T-helper 17 cell (primary cell): ENCODE measurements around the gene CACNA1H. TPM values are rescaled to one million over a fixed set of nuclear protein-coding genes. Genes with fewer than 3 reads are reported as not detected.

Experiments used
- ATAC-seq: fragments of 150-1000 bp; cut with Tn5 transposase; 2 replicates; pipeline ENCODE4 v1.10.0; 2021; ENCODE audit warnings: mild to moderate bottlenecking, moderate library complexity
- DNase-seq, 3 donors: peaks; one replicate each; pipeline versions ENCODE4 v3.0.0 to v3.0.0-alpha.2; 2020 to 2021
- H3K9me3 ChIP-seq: one replicate; pipeline ENCODE4 v1.7.0; 2013; ENCODE audit warnings: low read length, mild to moderate bottlenecking; ENCODE audit not compliant: control insufficient read depth, poor library complexity, severe bottlenecking
- H3K27ac Mint-ChIP-seq: one replicate; pipeline ENCODE4 v1.8.0; 2022; ENCODE audit warnings: mild to moderate bottlenecking, moderate library complexity, mixed read lengths
- H3K27me3 Mint-ChIP-seq: one replicate; pipeline ENCODE4 v1.8.0; 2022; ENCODE audit warnings: mixed read lengths
- H3K36me3 Mint-ChIP-seq: one replicate; pipeline ENCODE4 v1.8.0; 2022; ENCODE audit warnings: low read depth, mixed read lengths
- H3K4me1 Mint-ChIP-seq: one replicate; pipeline ENCODE4 v1.8.0; 2022; ENCODE audit warnings: mild to moderate bottlenecking, mixed read lengths
- H3K4me3 Mint-ChIP-seq: one replicate; pipeline ENCODE4 v1.8.0; 2022; ENCODE audit warnings: mild to moderate bottlenecking, moderate library complexity, mixed read lengths
- total RNA-seq, 4 donors: library from RNA in 2 of 4; stranded (reverse) in 2 of 4; gene quantifications; one replicate each; pipeline ENCODE4 v1.2.3 and lab custom pipeline; 2022 to 2026

Gene CACNA1H
- total RNA-seq (1 to 10 TPM; 8.6 to 9.5 TPM), total RNA-seq (lab: John Stamatoyannopoulos, UW) (10.7 to 20.0 reads per million in 2 donors)

DNA sequence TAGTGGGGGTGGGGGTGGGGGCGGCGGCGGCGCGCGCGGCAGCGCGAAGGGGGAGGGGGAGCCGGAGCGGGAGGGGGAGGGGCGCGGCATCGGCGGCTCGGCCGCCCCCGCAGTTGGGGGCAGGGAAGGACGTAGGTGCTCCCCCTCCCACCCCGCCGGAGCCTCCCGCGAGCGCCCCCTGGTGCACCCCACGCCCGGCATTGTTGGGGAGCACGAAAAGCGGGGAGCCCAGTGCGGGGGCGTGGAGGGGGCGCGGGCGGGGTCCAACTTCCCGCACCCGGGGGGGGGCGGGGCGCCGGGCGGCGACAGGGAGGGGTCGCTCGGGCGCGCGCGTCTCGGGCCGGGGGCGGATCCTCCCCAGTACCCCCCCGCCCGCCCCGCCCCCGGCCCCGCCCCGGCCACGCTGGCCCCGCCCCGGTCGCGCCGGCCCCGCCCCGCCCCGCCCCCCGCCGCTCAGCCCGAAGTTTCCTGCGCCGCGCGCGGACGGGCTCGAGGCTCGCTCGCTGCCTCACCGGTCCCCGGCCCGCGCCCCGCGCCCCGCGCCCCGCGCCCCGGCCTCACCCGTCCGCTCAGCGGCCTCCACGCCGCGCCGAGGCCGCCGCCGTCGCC lies at the start of gene CACNA1H:
Gene CACNA1H (plus strand): TSS at position 456 of the 609 bp plus-strand sequence. CDS start 632 bp downstream, outside the sequence.
- H3K4me3 Mint-ChIP-seq, result peak within 1 kb of the TSS; percentile 74
- peaks cover 8% of the 10 kb centered on the region for H3K27me3 Mint-ChIP-seq
- no peaks in the 10 kb centered on the region for H3K9me3 ChIP-seq
- H3K4me1 Mint-ChIP-seq, result no peaks in the 10 kb centered on the region
- H3K27ac Mint-ChIP-seq, result no peak within 1 kb of the TSS
- peak; percentile 76 for ATAC-seq
- peak; percentile 47 to 59 (median 59) for DNase-seq
- no peaks in the 10 kb centered on the region for H3K36me3 Mint-ChIP-seq

GRCh38 chr16:1103636-1103980 lies 49.3 kb upstream of the CACNA1H start:
- Mint-ChIP-seq H3K36me3 (no peaks in the 10 kb centered on the region), H3K4me1 (no peaks in the 10 kb centered on the region), H3K27me3 (no peaks in the 10 kb centered on the region), H3K27ac (no peak overlapping the region), H3K4me3 (no peak overlapping the region)
- no peak for ATAC-seq
- H3K9me3 ChIP-seq, result no peaks in the 10 kb centered on the region
- DNase-seq, result no peak

- Mint-ChIP-seq H3K27me3 (no peaks in the 10 kb centered on the region), H3K36me3 (no peaks in the 10 kb centered on the region), H3K4me1 (no peaks in the 10 kb centered on the region), H3K4me3 (no peak overlapping the region), H3K27ac (no peak overlapping the region)
- DNase-seq (no peak), ATAC-seq (peak; percentile 53)
- H3K9me3 ChIP-seq, result no peaks in the 10 kb centered on the region
Observed at GRCh38 chr16:1105888-1106620, 46.9 kb upstream of the CACNA1H start.

GRCh38 chr16:1106659-1107058 lies 46.2 kb upstream of the CACNA1H start:
- Mint-ChIP-seq H3K27me3 (no peaks in the 10 kb centered on the region), H3K4me3 (no peak overlapping the region), H3K4me1 (no peaks in the 10 kb centered on the region), H3K27ac (no peak overlapping the region), H3K36me3 (no peaks in the 10 kb centered on the region)
- DNase-seq, result no peak
- ATAC-seq, result no peak
- no peaks in the 10 kb centered on the region for H3K9me3 ChIP-seq

DNA sequence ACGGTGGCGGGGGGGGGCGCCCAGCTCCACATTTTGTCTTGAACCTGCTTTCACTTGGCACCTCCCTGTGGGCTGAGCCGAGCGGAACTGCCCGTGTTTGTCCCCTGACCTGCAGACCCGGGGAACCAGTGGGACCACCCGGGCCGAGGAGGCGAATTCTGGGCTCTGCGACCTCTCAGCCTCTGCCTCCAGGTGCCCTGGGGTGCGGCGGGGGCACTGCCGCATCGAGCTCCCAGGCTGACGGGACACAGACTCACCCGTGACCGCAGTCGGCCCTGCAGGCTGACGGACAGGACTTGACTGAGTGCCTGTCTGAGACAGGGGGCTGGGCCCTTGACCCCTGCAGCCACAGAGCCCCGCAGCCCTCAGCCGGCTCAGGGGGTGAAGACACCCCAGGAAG lies 45.8 kb upstream of the CACNA1H start:
- Mint-ChIP-seq H3K36me3 (no peaks in the 10 kb centered on the region), H3K4me1 (no peaks in the 10 kb centered on the region), H3K27me3 (no peaks in the 10 kb centered on the region), H3K4me3 (no peak overlapping the region), H3K27ac (no peak overlapping the region)
- DNase-seq (no peak), ATAC-seq (no peak)
- H3K9me3 ChIP-seq, result no peaks in the 10 kb centered on the region

GRCh38 chr16:1107731-1108130 lies 45.2 kb upstream of the CACNA1H start:
- H3K4me1 Mint-ChIP-seq, result no peaks in the 10 kb centered on the region
- H3K27me3 Mint-ChIP-seq, result no peaks in the 10 kb centered on the region
- DNase-seq, result no peak
- H3K36me3 Mint-ChIP-seq, result no peaks in the 10 kb centered on the region
- no peaks in the 10 kb centered on the region for H3K9me3 ChIP-seq
- H3K27ac Mint-ChIP-seq, result no peak overlapping the region
- ATAC-seq, result no peak
- H3K4me3 Mint-ChIP-seq, result no peak overlapping the region

- H3K9me3 ChIP-seq, result no peaks in the 10 kb centered on the region
- H3K4me1 Mint-ChIP-seq, result no peaks in the 10 kb centered on the region
- DNase-seq, result no peak
- no peak overlapping the region for H3K4me3 Mint-ChIP-seq
- no peak overlapping the region for H3K27ac Mint-ChIP-seq
- peaks cover 5% of the 10 kb centered on the region for H3K27me3 Mint-ChIP-seq
- no peaks in the 10 kb centered on the region for H3K36me3 Mint-ChIP-seq
- ATAC-seq, result no peak
Observed at GRCh38 chr16:1108299-1109252, 44.3 kb upstream of the CACNA1H start.

DNA sequence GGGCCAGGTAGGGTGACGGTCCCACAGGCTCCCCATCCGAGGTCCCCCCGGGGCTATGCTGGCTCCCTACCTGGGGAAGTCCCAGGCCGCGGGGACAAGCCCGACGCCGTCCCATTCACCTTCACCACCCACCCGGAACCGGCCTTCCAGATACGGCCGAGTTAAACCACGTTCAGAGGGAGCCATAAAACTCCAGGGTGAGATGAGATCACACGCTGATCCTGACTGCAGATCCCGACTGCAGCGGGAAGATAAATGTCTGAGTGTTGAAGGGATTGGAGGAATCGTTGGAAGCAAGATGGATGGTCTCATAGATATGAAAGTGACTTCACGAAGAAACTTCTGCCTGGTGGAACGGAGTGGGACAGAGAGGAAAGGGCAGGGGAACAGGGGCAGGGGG lies 43.3 kb upstream of the CACNA1H start:
- H3K27me3 Mint-ChIP-seq, result peaks cover 5% of the 10 kb centered on the region
- H3K9me3 ChIP-seq, result no peaks in the 10 kb centered on the region

DNA sequence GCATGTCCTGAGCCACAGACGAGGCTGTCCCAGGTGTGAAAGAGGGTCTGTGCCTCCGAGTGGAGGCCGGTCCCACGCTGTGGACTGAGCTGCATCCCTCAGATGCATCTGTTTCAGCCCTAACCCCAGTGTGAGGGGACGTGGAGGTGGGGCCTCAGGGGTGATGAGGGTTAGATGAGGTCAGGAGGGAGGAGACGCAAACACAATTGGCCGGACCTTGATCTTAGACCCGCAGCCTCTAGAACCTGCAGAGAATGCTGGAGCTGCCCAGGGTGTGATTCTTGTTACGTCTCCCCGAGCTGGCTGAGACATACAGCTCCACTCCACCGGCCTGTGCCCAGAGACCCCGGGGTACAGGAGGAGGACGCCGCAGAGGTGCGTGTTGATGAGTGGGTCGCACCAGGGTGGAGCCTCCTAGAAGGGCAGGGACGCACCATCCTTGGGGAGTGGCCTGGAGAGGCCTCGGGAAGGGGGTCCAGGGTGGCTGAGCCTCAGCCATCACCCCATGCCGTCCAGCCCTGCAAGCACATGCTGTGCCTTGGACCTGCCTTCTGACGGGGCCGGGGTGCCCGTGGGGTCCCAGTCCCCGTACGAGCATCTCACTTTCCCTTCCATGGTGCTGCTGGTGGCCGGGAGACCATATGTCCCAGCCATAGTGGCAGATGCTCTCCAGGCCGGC lies 40.3 kb upstream of the CACNA1H start:
- H3K36me3 Mint-ChIP-seq, result no peaks in the 10 kb centered on the region
- no peak overlapping the region for H3K4me3 Mint-ChIP-seq
- H3K27me3 Mint-ChIP-seq, result peaks cover 5% of the 10 kb centered on the region
- no peaks in the 10 kb centered on the region for H3K9me3 ChIP-seq
- DNase-seq (no peak), ATAC-seq (no peak)
- H3K4me1 Mint-ChIP-seq, result no peaks in the 10 kb centered on the region
- H3K27ac Mint-ChIP-seq, result no peak overlapping the region

More for the DNA sequence above, 43.3 kb upstream of the CACNA1H start:
- ATAC-seq (no peak), DNase-seq (no peak)
- H3K4me3 Mint-ChIP-seq, result no peak overlapping the region
- H3K4me1 Mint-ChIP-seq, result no peaks in the 10 kb centered on the region
- H3K27ac Mint-ChIP-seq, result no peak overlapping the region
- no peaks in the 10 kb centered on the region for H3K36me3 Mint-ChIP-seq

- peaks cover 5% of the 10 kb centered on the region for H3K27me3 Mint-ChIP-seq
- no peak for DNase-seq
- H3K4me3 Mint-ChIP-seq, result no peak overlapping the region
- H3K36me3 Mint-ChIP-seq, result no peaks in the 10 kb centered on the region
- no peak overlapping the region for H3K27ac Mint-ChIP-seq
- H3K4me1 Mint-ChIP-seq, result no peaks in the 10 kb centered on the region
- H3K9me3 ChIP-seq, result no peaks in the 10 kb centered on the region
- no peak for ATAC-seq
Observed at GRCh38 chr16:1113489-1113888, 39.4 kb upstream of the CACNA1H start.

- Mint-ChIP-seq H3K4me3 (no peak overlapping the region), H3K4me1 (no peaks in the 10 kb centered on the region), H3K27ac (no peak overlapping the region), H3K27me3 (peaks cover 5% of the 10 kb centered on the region), H3K36me3 (no peaks in the 10 kb centered on the region)
- ATAC-seq (no peak), DNase-seq (no peak)
- H3K9me3 ChIP-seq, result no peaks in the 10 kb centered on the region
Observed at GRCh38 chr16:1113889-1114526, 38.9 kb upstream of the CACNA1H start.

- ATAC-seq (no peak), DNase-seq (no peak)
- Mint-ChIP-seq H3K4me3 (no peak overlapping the region), H3K4me1 (no peaks in the 10 kb centered on the region), H3K27me3 (peaks cover 5% of the 10 kb centered on the region), H3K36me3 (no peaks in the 10 kb centered on the region), H3K27ac (no peak overlapping the region)
- H3K9me3 ChIP-seq, result no peaks in the 10 kb centered on the region
Observed at GRCh38 chr16:1116693-1117077, 36.2 kb upstream of the CACNA1H start.
